K562 (cell line): ENCODE data around the gene ATP5MG.

Experiments used
- BDP1 ChIP-seq: IDR thresholded peaks from 3 replicates; pipeline ENCODE4 v1.6.1; 2011; ENCODE audit not compliant: insufficient read length, insufficient read depth
- CTCF ChIP-seq, 3 experiments: IDR thresholded peaks in 2 of 3; conservative IDR thresholded peaks in 1 of 3; 2 replicates each; pipeline ENCODE4 v1.5.1; 2011 to 2012; ENCODE audit warnings: low read length in 3 of 3, mild to moderate bottlenecking in 3 of 3, control low read depth in 2 of 3, improper control_type of control experiment in 1 of 3, inconsistent platforms in 1 of 3, low read depth in 1 of 3, mixed read lengths in 1 of 3, moderate library complexity in 1 of 3; ENCODE audit not compliant: insufficient read depth in 2 of 3
- FOXJ2 ChIP-seq: fragments of 200-800 bp; sonication (Bioruptor generic); IDR thresholded peaks from 2 replicates; pipeline ENCODE4 v1.6.1; 2016; ENCODE audit warnings: missing genetic modification characterization, missing compliant biosample characterization
- HIVEP1 ChIP-seq: fragments of 250-450 bp; sonication (Bioruptor Pico); IDR thresholded peaks from 2 replicates; pipeline ENCODE4 v1.4.0; 2020; ENCODE audit warnings: mild to moderate bottlenecking
- ZNF174 ChIP-seq: fragments of 250-450 bp; sonication (Bioruptor Pico); IDR thresholded peaks from 2 replicates; pipeline ENCODE4 v1.4.0; 2020; ENCODE audit warnings: mild to moderate bottlenecking
- TF ChIP-seq, protein P1 (sequence below): sonication (generic); formaldehyde crosslinking; IDR thresholded peaks from 2 replicates; pipeline ENCODE4 v1.8.0; 2022; ENCODE audit warnings: mild to moderate bottlenecking, missing genetic modification reagents, borderline replicate concordance

DNA sequence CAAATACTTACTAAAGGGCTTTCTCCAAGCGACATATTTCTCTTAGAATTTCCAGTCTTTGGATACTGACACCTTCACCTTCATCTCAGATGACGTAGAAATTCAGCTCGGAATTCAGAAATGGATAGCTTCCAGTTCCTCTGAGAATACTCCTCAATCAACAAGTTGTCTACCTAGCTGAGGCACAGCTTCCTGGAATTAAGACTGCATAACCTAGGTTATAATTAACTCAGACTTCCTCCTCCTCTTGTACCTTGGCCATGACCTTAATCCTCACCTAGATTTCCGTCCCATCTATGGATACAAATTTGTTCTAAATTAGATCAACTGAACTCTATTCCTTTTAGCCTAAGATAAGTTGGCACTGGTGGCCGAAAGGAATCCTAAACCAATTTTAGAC lies 17.4 kb downstream of the ATP5MG start:
- no peak for TF ChIP-seq FOXJ2
- TF ChIP-seq, protein P1, sequence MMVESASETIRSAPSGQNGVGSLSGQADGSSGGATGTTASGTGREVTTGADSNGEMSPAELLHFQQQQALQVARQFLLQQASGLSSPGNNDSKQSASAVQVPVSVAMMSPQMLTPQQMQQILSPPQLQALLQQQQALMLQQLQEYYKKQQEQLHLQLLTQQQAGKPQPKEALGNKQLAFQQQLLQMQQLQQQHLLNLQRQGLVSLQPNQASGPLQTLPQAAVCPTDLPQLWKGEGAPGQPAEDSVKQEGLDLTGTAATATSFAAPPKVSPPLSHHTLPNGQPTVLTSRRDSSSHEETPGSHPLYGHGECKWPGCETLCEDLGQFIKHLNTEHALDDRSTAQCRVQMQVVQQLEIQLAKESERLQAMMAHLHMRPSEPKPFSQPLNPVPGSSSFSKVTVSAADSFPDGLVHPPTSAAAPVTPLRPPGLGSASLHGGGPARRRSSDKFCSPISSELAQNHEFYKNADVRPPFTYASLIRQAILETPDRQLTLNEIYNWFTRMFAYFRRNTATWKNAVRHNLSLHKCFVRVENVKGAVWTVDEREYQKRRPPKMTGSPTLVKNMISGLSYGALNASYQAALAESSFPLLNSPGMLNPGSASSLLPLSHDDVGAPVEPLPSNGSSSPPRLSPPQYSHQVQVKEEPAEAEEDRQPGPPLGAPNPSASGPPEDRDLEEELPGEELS (CRISPR knock-in tag): no peak
- no peak for TF ChIP-seq ZNF174
- TF ChIP-seq HIVEP1: no peak
- no peak for TF ChIP-seq CTCF (IDR thresholded peaks at IDR 0.05 in 2 of 3, conservative IDR thresholded peaks at IDR 0.05 in 1 of 3; ENCODE audit: insufficient read depth in 2 of 3, low read depth in 1 of 3, low read length in 3 of 3)
- no peak for TF ChIP-seq BDP1
